ENCODE results near the gene GATAD2A.
"Not testable (repeated sequence)": the region's sequence is repeated elsewhere in the genome, so short reads cannot be mapped to it uniquely, and the experiment has no call there.

Gene GATAD2A

GRCh38 chr19:19404879-19405860 lies at the start of gene GATAD2A:
GATAD2A (plus strand) TSS chr19:19405675; CDS start chr19:19465346, 59,671 bp downstream.
- peak; percentile 84 to 91 for DNase-seq (ENCODE audit: low read depth in 1 of 2, low spot score in 1 of 2)

DNA sequence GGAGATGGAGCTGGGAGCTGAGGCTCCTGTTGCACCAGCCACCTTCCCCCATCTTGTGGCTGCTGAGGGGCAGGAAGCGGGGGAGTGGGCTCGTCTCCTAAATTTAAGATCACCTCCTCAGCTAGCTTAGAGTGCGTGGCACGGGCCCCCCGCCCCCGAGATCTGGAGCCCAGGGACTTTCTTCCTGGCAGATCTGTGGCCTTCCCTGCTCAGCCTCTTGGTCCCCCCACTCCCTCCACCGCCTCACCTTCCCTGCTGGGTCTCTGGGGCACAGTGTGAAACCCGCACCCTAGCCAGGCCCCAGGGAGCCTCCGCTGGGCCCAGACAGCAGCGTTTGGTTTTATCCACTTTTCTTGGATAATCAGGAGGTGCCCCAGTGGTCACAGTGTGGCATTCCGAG lies 49.0 kb upstream of the GATAD2A start:
- no peak for DNase-seq (ENCODE audit: low read depth in 1 of 2, low spot score in 1 of 2)

- no peak for DNase-seq (ENCODE audit: low read depth in 1 of 2, low spot score in 1 of 2)
Observed at GRCh38 chr19:19356901-19357566, 48.4 kb upstream of the GATAD2A start.

- DNase-seq (ENCODE audit: low read depth in 1 of 2, low spot score in 1 of 2): peak; percentile 25 to 45
Observed at GRCh38 chr19:19361075-19361594, 44.3 kb upstream of the GATAD2A start.

- no peak for DNase-seq (ENCODE audit: low read depth in 1 of 2, low spot score in 1 of 2)
Observed at GRCh38 chr19:19362075-19362474, 43.4 kb upstream of the GATAD2A start.

GRCh38 chr19:19366434-19367396 lies 38.8 kb upstream of the GATAD2A start:
- peak; percentile 41 to 54 for DNase-seq (ENCODE audit: low read depth in 1 of 2, low spot score in 1 of 2)

- DNase-seq (ENCODE audit: low read depth in 1 of 2, low spot score in 1 of 2): no peak
Observed at GRCh38 chr19:19368087-19368486, 37.4 kb upstream of the GATAD2A start.

- DNase-seq (ENCODE audit: low read depth in 1 of 2, low spot score in 1 of 2): no peak
Observed at GRCh38 chr19:19371059-19371458, 34.4 kb upstream of the GATAD2A start.

DNA sequence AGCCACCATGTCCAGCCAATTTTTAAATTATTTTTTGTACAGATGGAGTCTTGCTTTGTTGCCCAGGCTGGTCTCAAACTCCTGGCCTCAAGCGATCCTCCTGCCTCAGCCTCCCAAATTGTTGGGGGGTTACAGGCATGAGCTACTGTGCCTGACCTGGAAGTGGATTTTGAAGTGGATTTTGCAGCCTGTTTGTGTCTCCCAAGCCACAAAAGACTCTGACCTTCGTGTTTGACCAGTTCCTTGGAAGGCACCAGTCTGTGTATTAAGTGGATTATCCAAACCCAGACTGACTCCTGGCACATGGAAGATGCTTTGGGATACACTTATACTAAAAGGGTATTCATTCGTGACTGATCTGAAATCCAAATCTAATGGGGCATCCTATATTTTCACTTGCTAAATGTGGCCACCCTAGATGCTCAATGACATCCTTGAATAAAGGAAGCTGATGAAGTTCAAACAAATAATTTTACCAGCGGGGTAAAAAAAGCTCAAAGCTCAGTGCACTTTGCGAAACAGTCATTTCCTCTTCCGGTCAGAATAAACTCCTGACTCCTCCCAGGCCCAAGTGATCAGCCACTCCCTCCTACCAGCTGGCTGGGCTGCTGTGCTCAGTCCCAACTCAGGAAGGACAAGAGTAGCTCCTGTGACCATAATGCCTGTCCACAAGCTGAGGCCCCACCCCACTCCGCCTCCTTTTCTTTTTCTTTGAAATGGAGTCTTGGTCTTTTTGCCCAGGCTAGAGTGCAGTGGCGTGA lies 32.6 kb upstream of the GATAD2A start:
- no peak for DNase-seq (ENCODE audit: low read depth in 1 of 2, low spot score in 1 of 2)

GRCh38 chr19:19379527-19379926 lies 25.9 kb upstream of the GATAD2A start:
- DNase-seq (ENCODE audit: low read depth in 1 of 2, low spot score in 1 of 2): no peak

DNA sequence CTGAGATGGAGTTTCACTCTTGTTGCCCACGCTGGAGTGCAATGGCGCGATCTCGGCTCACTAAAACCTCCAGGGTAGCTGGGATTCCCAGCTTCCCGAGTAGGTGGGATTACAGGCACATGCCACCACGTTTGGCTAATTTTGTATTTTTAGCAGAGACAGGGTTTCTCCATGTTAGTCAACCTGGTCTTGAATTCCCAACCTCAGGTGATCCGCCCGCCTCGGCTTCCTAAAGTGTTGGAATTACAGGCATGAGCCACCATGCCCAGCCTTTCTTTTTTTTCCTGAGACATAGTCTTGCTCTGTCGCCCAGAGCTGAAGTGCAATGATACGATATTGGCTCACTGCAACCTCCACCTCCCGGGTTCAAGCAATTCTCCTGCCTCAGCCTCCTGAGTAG lies 25.2 kb upstream of the GATAD2A start:
- DNase-seq (ENCODE audit: low read depth in 1 of 2, low spot score in 1 of 2): not testable (repeated sequence)

DNA sequence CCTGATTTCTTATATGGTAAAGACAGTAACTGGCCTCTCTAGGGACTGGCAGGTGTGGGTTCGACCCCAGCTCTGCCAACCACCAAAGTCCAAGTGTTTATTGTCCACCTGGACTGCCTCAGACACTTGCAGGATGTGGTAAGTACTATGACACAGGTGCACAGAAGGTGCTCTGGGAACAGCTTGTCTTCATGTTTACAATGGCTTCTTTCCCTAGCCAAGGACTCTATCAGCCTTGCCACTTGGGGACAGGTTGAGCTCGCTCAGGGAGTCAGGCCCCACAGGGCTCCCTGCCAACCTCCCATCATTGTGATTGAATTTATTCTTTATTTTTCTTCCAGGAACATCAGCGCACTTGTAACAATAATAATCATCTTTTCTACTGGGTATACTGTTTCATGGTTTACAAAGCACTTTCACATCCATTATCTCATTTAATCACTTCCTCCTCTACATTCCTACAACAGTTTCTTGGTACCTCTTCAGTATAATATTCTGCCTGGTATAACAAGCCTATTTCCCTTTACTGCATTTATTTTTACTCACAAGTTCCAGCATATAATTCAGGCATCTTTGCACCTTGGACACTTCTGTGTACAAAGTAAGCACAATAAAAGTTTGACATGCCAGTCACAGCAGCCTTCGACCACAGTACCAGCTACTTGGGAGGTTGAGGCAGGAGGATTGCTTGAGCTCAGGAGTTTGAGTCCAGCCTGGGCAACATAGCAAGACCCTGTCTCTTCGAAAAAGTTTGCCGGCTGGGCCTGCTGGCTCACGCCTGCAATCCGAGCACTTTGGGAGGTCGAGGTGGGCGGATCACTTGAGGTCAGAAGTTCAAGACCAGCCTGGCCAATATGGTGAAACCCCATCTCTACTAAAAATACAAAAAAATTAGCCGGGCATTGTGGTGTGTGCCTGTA lies 24.2 kb upstream of the GATAD2A start:
- DNase-seq (ENCODE audit: low read depth in 1 of 2, low spot score in 1 of 2): no peak

DNA sequence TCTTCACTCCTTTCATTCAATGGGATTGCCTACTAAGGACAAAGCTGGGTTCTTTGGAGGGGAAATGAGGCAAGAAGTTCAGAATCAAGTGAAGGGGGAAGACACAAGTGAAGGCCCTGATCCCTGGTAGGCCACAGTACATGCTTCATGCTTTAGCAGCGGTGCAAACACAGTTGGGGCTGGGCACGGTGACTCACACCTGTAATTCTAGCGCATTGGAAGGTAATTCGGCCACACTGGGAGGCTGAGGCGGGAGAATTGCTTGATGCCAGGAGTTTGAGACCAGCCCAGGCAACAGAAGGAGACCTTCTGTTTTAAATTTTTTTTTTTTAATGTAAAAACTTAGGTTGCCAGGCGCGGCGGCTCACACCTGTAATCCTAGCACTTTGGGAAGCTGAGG lies 23.4 kb upstream of the GATAD2A start:
- no peak for DNase-seq (ENCODE audit: low read depth in 1 of 2, low spot score in 1 of 2)

GRCh38 chr19:19384486-19384885 lies 21.0 kb upstream of the GATAD2A start:
- DNase-seq (ENCODE audit: low read depth in 1 of 2, low spot score in 1 of 2): no peak

GRCh38 chr19:19385131-19385895 lies 20.2 kb upstream of the GATAD2A start:
- peak; percentile 98 to 99 for DNase-seq (ENCODE audit: low read depth in 1 of 2, low spot score in 1 of 2)

DNA sequence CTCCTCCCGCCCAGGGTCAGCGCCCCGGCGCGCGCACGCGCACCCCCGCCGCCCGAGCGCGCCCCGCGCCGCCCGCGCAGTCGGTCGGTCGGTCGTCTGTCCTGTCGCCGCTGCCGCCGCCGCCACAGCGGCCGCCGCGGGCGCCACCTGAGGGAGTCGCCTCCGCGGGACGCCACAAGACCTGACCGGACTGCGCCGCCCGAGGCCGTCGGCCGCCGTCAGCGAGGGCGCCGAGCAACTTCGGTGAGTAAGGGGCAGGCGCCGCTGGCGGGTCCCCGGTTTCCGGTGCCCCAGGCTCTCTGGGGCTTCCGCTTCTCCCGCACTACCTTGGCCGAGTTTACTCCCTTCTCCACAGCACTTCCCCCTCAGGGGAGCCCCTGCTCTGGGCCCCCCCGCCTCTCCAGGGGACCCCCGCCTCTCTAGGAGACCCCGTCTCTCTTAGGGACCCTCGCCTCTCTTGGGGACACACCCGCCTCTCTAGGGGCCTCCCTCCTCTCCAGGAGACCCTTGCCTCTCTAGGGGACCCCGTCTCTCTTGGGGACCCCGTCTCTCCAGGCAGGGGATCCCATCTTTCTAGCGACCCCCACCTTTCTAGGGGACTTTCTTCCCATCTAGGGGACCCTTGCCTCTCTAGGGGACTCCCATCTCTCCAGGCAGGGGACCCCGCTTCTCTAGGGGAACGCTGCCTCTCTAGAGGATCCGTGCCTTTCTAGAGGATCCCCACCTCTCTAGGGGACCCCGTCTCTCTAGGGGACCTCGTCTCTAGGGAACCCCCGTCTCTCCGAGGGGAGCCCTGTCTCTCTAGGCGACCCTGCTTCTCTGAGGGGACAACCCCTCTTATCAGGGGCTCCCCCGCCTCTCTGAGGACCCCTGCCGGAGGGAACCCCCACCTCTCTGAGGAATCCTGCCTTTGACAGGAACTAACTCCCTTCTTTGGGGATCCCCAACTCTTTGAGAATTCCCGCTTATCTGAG lies 19.3 kb upstream of the GATAD2A start:
- DNase-seq (ENCODE audit: low read depth in 1 of 2, low spot score in 1 of 2): peak in 1 of 2 donors; percentile 44

- no peak for DNase-seq (ENCODE audit: low read depth in 1 of 2, low spot score in 1 of 2)
Observed at GRCh38 chr19:19387108-19387507, 18.4 kb upstream of the GATAD2A start.
